Astrocyte (in vitro differentiated cells and primary cell): ENCODE data around the gene PNMA5. TPM values are rescaled to one million over a fixed set of nuclear protein-coding genes. Genes with fewer than 3 reads are reported as not detected.
A peak's percentile ranks its signal among the peaks of the same experiment; 100 is the strongest.
"Not testable (repeated sequence)": the region's sequence is repeated elsewhere in the genome, so short reads cannot be mapped to it uniquely, and the experiment has no call there.

Experiments used
- DNase-seq: peaks from one replicate; pipeline ENCODE4 v3.0.0-alpha.2; 2010; ENCODE audit warnings: low read depth
- FAIRE-seq: peaks from 2 replicates; lab custom pipeline; 2011; peaks lifted over from hg19 to GRCh38; lab: Jason Lieb, UNC
- H2AFZ ChIP-seq: 2 replicates; pipeline ENCODE4 v1.6.0; 2012; ENCODE audit warnings: low read depth, low read length, inconsistent platforms
- H3K27ac ChIP-seq: 2 replicates; pipeline ENCODE4 v1.5.1; 2011; ENCODE audit warnings: low read depth, low read length, inconsistent platforms
- H3K27me3 ChIP-seq: 2 replicates; pipeline ENCODE4 v1.6.0; 2011; ENCODE audit warnings: low read length, inconsistent platforms; ENCODE audit not compliant: insufficient read depth
- H3K36me3 ChIP-seq: 2 replicates; pipeline ENCODE4 v1.5.1; 2011; ENCODE audit warnings: low read length, inconsistent platforms; ENCODE audit not compliant: insufficient read depth
- H3K4me1 ChIP-seq: 2 replicates; pipeline ENCODE4 v1.5.1; 2011; ENCODE audit warnings: low read length, inconsistent platforms; ENCODE audit not compliant: insufficient read depth
- H3K4me2 ChIP-seq: 2 replicates; pipeline ENCODE4 v1.6.0; 2012; ENCODE audit warnings: low read length, inconsistent platforms
- H3K4me3 ChIP-seq: 2 replicates; pipeline ENCODE4 v1.5.1; 2011; ENCODE audit warnings: low read depth, mild to moderate bottlenecking, low read length, inconsistent platforms; ENCODE audit not compliant: insufficient read depth
- H3K79me2 ChIP-seq: 2 replicates; pipeline ENCODE4 v1.6.0; 2012; ENCODE audit warnings: mild to moderate bottlenecking, low read length, inconsistent platforms; ENCODE audit not compliant: insufficient read depth
- H3K9ac ChIP-seq: 2 replicates; pipeline ENCODE4 v1.6.0; 2012; ENCODE audit warnings: mild to moderate bottlenecking, low read length, inconsistent platforms
- H3K9me3 ChIP-seq: 2 replicates; pipeline ENCODE4 v1.5.1; 2012; ENCODE audit warnings: low read depth, mild to moderate bottlenecking, low read length, inconsistent platforms; ENCODE audit not compliant: insufficient read depth
- H4K20me1 ChIP-seq: 2 replicates; pipeline ENCODE4 v1.6.0; 2012; ENCODE audit warnings: low read length, inconsistent platforms; ENCODE audit not compliant: insufficient read depth
- H3K27ac Mint-ChIP-seq: one replicate; pipeline ENCODE4 v1.8.0; 2021; ENCODE audit warnings: mild to moderate bottlenecking, mixed read lengths; ENCODE audit not compliant: unreplicated experiment
- H3K27me3 Mint-ChIP-seq: one replicate; pipeline ENCODE4 v1.8.0; 2021; ENCODE audit warnings: low read depth, mixed read lengths; ENCODE audit not compliant: unreplicated experiment
- H3K36me3 Mint-ChIP-seq: one replicate; pipeline ENCODE4 v1.8.0; 2021; ENCODE audit warnings: low read depth, mixed read lengths; ENCODE audit not compliant: unreplicated experiment
- H3K4me1 Mint-ChIP-seq: one replicate; pipeline ENCODE4 v1.8.0; 2021; ENCODE audit warnings: low read depth, mixed read lengths; ENCODE audit not compliant: unreplicated experiment
- H3K4me3 Mint-ChIP-seq: one replicate; pipeline ENCODE4 v1.8.0; 2021; ENCODE audit warnings: mild to moderate bottlenecking, moderate library complexity, mixed read lengths; ENCODE audit not compliant: unreplicated experiment
- H3K9me3 Mint-ChIP-seq: one replicate; pipeline ENCODE4 v1.8.0; 2021; ENCODE audit warnings: mild to moderate bottlenecking, mixed read lengths; ENCODE audit not compliant: unreplicated experiment
- CTCF ChIP-seq: IDR thresholded peaks from 2 replicates; pipeline ENCODE4 v1.5.1; 2011; ENCODE audit warnings: low read depth, mild to moderate bottlenecking, inconsistent platforms, low read length, moderate library complexity; ENCODE audit not compliant: insufficient read depth
- EZH2 ChIP-seq: IDR thresholded peaks from 2 replicates; pipeline ENCODE4 v1.6.1; 2012; ENCODE audit warnings: mild to moderate bottlenecking, low read length, inconsistent platforms; ENCODE audit not compliant: insufficient read depth
- total RNA-seq: library from RNA; stranded (reverse); gene quantifications from 2 replicates; pipeline ENCODE4 v1.2.1, GENCODE V29; 2021

PNMA5 gene
- total RNA-seq, 1 donor from 2014 or later = not detected

- no peak overlapping the region for H3K27ac Mint-ChIP-seq
These were observed 36.0 kb upstream of the PNMA5 start for GRCh38 chrX:153029875-153030274.

GRCh38 chrX:153029162-153029561 is 35.2 kb upstream of the PNMA5 start:
- no peak for DNase-seq
- Mint-ChIP-seq H3K9me3 (no peaks in the 10 kb centered on the region), H3K4me3 (no peak overlapping the region), H3K36me3 (no peaks in the 10 kb centered on the region), H3K4me1 (no peaks in the 10 kb centered on the region), H3K27me3 (peaks cover 4% of the 10 kb centered on the region), H3K27ac (no peak overlapping the region)
- no peak for FAIRE-seq
- Histone ChIP-seq H3K36me3 (no peaks in the 10 kb centered on the region), H3K4me3 (no peak overlapping the region), H3K4me1 (no peaks in the 10 kb centered on the region), H3K9ac (no peak overlapping the region), H3K9me3 (no peaks in the 10 kb centered on the region), H4K20me1 (no peaks in the 10 kb centered on the region), H3K27ac (no peak overlapping the region), H2AFZ (no peak overlapping the region), H3K27me3 (no peaks in the 10 kb centered on the region), H3K79me2 (no peaks in the 10 kb centered on the region), H3K4me2 (no peak overlapping the region)
- TF ChIP-seq EZH2 (no peak), CTCF (no peak)

More at GRCh38 chrX:153029875-153030274, 36.0 kb upstream of the PNMA5 start:
- no peaks in the 10 kb centered on the region for H3K9me3 Mint-ChIP-seq
- Histone ChIP-seq H3K4me3 (no peak overlapping the region), H3K4me1 (no peaks in the 10 kb centered on the region), H2AFZ (no peak overlapping the region), H3K9me3 (no peaks in the 10 kb centered on the region), H3K27me3 (no peaks in the 10 kb centered on the region), H3K4me2 (no peak overlapping the region), H3K36me3 (no peaks in the 10 kb centered on the region), H3K9ac (no peak overlapping the region), H4K20me1 (no peaks in the 10 kb centered on the region), H3K79me2 (no peaks in the 10 kb centered on the region), H3K27ac (no peak overlapping the region)
- H3K4me1 Mint-ChIP-seq = no peaks in the 10 kb centered on the region
- H3K27me3 Mint-ChIP-seq = peaks cover 4% of the 10 kb centered on the region
- no peak for FAIRE-seq
- DNase-seq = no peak
- H3K36me3 Mint-ChIP-seq = no peaks in the 10 kb centered on the region
- TF ChIP-seq EZH2 (no peak), CTCF (no peak)
- no peak overlapping the region for H3K4me3 Mint-ChIP-seq

- not testable (repeated sequence) for H3K4me1 Mint-ChIP-seq, H3K4me2 ChIP-seq, DNase-seq, H3K27ac ChIP-seq, H3K4me3 ChIP-seq, H3K27me3 ChIP-seq, H3K27me3 Mint-ChIP-seq, H3K27ac Mint-ChIP-seq, H3K4me3 Mint-ChIP-seq, H2AFZ ChIP-seq, H3K36me3 Mint-ChIP-seq, H3K4me1 ChIP-seq, H4K20me1 ChIP-seq, H3K36me3 ChIP-seq, H3K79me2 ChIP-seq, H3K9ac ChIP-seq, H3K9me3 Mint-ChIP-seq, H3K9me3 ChIP-seq
- FAIRE-seq = peak; percentile 73
These were observed 34.6 kb upstream of the PNMA5 start for GRCh38 chrX:153028487-153028886.

- H3K4me2 ChIP-seq, H3K27me3 Mint-ChIP-seq, H3K9ac ChIP-seq, H3K9me3 ChIP-seq, H3K9me3 Mint-ChIP-seq, FAIRE-seq, H3K4me1 Mint-ChIP-seq, H2AFZ ChIP-seq, H3K27me3 ChIP-seq, H4K20me1 ChIP-seq, DNase-seq, H3K4me3 ChIP-seq, H3K4me1 ChIP-seq, H3K36me3 ChIP-seq, H3K79me2 ChIP-seq, H3K27ac Mint-ChIP-seq, H3K4me3 Mint-ChIP-seq, H3K36me3 Mint-ChIP-seq, H3K27ac ChIP-seq: not testable (repeated sequence)
These were observed 32.6 kb upstream of the PNMA5 start for GRCh38 chrX:153026501-153026900.
